ENCODE results near the gene RSPRY1. TPM values are rescaled to one million over a fixed set of nuclear protein-coding genes. Genes with fewer than 3 reads are reported as not detected.
A peak's percentile ranks its signal among the peaks of the same experiment; 100 is the strongest.
"Not testable (repeated sequence)": the region's sequence is repeated elsewhere in the genome, so short reads cannot be mapped to it uniquely, and the experiment has no call there.

Gene RSPRY1
- total and polyA plus RNA-seq, 9 donors, result 18.9 to 33.6 (median 24.2) TPM

DNA sequence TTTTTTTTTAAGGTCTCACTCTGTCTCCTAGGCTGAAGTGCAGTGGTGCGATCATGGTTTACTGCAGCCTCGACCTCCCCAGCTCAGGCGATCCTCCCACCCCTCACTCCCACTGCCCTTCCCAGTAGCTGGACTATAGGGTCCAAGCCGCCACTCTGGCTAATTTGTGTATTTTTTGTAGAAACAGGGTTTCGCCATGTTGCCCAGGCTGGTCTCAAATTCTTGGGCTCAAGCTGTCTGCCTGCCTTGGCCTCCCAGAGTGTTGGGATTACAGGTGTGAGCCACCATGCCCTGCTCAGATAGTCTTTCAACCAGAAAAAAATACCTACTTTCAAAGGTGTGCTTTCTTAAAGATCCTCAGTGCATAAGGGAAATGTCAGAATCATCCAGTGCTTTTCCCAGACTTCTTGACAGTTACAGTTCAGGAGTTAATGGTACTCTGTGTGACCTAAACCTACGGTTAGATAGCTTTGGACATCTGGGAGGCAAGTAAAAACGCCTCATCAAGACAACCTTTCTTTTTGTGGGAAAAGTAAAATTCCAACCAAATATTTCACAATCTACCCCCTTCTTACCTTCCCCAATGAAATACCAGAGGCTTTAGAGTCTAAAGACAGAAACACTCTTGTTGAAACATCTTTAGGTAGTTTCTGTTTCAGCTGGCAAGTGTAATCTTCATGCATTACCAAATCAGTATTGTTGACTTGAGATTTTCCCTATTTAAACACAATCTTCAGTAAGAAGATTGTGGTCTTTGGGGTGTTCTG, 6.8 kb downstream of the RSPRY1 start:
- 100% methylated on average over 1 of the region's 7 CpGs for WGBS (ENCODE audit: insufficient coverage)
- no peak for DNase-seq
- Histone ChIP-seq H3K27ac (ENCODE audit: low read length) (no peak overlapping the region), H3K27me3 (ENCODE audit: control insufficient read depth, insufficient read depth, low read length) (no peaks in the 10 kb centered on the region), H3K36me3 (ENCODE audit: control insufficient read depth, insufficient read depth, low read length) (peaks cover 3% of the 10 kb centered on the region), H3K4me3 (ENCODE audit: low read length) (no peak overlapping the region), H3K4me1 (ENCODE audit: control insufficient read depth, insufficient read depth, low read length) (no peaks in the 10 kb centered on the region), H3K9me3 (replicated peaks; ENCODE audit: control insufficient read depth, low read depth, low read length) (no peaks in the 10 kb centered on the region)

DNA sequence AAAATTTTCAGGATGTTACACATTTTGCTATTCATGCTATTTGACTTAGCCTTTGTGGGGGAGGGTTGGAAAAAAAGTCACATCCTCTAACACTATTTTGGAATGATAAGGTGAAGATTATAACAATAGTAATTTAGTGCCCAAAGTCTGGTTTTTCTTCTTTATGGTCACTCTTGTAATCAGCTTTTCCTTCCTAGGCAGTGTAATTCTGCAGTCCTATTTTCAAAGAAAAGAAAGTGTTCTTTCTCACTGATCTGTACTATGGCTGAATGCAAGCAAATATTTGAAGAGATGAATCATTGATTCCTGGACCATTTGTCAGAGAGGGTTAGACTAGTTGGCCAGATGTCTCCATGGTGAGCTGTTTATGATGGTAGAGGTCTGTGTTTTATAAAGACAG, 8.4 kb downstream of the RSPRY1 start:
- no peaks in the 10 kb centered on the region for H3K9me3 ChIP-seq (replicated peaks; ENCODE audit: control insufficient read depth, low read depth, low read length)
- no peak overlapping the region for H3K4me3 ChIP-seq (ENCODE audit: low read length)
- no peaks in the 10 kb centered on the region for H3K27me3 ChIP-seq (ENCODE audit: control insufficient read depth, insufficient read depth, low read length)
- DNase-seq, result peak; percentile 75
- H3K27ac ChIP-seq (ENCODE audit: low read length), result peak overlapping the region; percentile 22
- peaks cover 2% of the 10 kb centered on the region for H3K36me3 ChIP-seq (ENCODE audit: control insufficient read depth, insufficient read depth, low read length)
- H3K4me1 ChIP-seq (ENCODE audit: control insufficient read depth, insufficient read depth, low read length), result no peaks in the 10 kb centered on the region

DNA sequence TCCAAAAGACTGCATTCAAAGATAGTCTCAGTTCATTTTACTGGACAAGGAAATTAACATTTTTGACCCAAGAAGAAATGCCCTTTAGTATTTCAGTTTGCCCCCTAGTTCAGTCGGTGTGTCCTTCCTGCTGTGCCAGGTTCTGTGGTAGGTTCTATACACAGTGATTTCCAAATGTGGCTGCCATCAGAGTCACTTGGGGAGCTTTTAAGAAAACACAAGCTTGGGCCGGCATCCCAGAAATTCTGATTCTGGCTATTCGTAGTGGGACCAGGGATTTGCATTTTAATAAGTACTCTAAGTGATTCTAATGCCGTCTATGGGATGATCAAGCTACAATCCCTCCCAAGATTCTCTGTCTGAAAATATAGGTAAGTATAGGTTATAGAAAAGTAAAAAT, 10.2 kb downstream of the RSPRY1 start:
- H3K27me3 ChIP-seq (ENCODE audit: control insufficient read depth, insufficient read depth, low read length), result no peaks in the 10 kb centered on the region
- H3K4me3 ChIP-seq (ENCODE audit: low read length), result no peak overlapping the region
- no peaks in the 10 kb centered on the region for H3K4me1 ChIP-seq (ENCODE audit: control insufficient read depth, insufficient read depth, low read length)
- WGBS (ENCODE audit: insufficient coverage), result no CpG with 5 or more reads among the region's 4 CpGs
- no peak for DNase-seq
- H3K9me3 ChIP-seq (replicated peaks; ENCODE audit: control insufficient read depth, low read depth, low read length), result no peaks in the 10 kb centered on the region
- no peaks in the 10 kb centered on the region for H3K36me3 ChIP-seq (ENCODE audit: control insufficient read depth, insufficient read depth, low read length)
- H3K27ac ChIP-seq (ENCODE audit: low read length), result no peak overlapping the region

DNA sequence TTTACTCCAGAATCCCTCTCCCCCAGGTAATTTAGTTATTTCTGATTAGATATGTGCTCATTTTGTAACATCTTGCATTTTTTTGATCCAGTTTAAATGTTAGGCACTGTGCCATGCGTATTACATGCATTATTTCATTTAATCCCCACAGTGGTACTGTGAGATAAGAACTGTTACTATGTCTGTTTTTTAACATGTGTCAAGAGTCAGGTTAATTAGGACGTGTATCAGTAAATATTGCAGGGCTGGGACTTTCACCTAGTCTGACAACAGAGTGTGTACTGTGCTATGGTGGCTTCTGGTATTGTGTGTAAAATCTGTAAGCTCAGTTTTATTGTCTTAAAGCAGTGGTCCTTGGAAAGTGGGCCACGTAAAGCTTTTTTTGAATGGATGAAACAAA, 10.6 kb downstream of the RSPRY1 start:
- Histone ChIP-seq H3K4me1 (ENCODE audit: control insufficient read depth, insufficient read depth, low read length) (no peaks in the 10 kb centered on the region), H3K9me3 (replicated peaks; ENCODE audit: control insufficient read depth, low read depth, low read length) (no peaks in the 10 kb centered on the region), H3K27me3 (ENCODE audit: control insufficient read depth, insufficient read depth, low read length) (no peaks in the 10 kb centered on the region), H3K36me3 (ENCODE audit: control insufficient read depth, insufficient read depth, low read length) (no peaks in the 10 kb centered on the region), H3K4me3 (ENCODE audit: low read length) (no peak overlapping the region), H3K27ac (ENCODE audit: low read length) (no peak overlapping the region)
- DNase-seq, result no peak
- WGBS (ENCODE audit: insufficient coverage), result 36% methylated on average over 1 of the region's 3 CpGs

DNA sequence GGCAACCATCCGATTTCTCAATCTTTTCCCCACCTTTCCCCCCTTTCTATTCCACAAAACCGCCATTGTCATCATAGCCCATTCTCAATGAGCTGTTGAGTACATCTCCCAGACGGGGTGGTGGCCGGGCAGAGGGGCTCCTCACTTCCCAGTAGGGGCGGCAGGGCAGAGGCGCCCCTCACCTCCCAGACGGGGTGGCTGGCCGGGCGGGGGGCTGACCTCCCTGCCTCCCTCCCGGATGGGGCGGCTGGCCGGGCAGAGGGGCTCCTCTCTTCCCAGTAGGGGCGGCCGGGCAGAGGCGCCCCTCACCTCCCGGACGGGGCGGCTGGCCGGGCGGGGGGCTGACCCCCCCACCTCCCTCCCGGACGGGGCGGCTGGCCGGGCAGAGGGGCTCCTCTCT, 14.2 kb downstream of the RSPRY1 start:
- H3K9me3 ChIP-seq (replicated peaks; ENCODE audit: control insufficient read depth, low read depth, low read length); H3K36me3 ChIP-seq (ENCODE audit: control insufficient read depth, insufficient read depth, low read length); H3K4me1 ChIP-seq (ENCODE audit: control insufficient read depth, insufficient read depth, low read length); H3K27ac ChIP-seq (ENCODE audit: low read length); H3K4me3 ChIP-seq (ENCODE audit: low read length); DNase-seq; H3K27me3 ChIP-seq (ENCODE audit: control insufficient read depth, insufficient read depth, low read length): not testable (repeated sequence)
- WGBS (ENCODE audit: insufficient coverage), result 85% methylated on average over 3 of the region's 24 CpGs

DNA sequence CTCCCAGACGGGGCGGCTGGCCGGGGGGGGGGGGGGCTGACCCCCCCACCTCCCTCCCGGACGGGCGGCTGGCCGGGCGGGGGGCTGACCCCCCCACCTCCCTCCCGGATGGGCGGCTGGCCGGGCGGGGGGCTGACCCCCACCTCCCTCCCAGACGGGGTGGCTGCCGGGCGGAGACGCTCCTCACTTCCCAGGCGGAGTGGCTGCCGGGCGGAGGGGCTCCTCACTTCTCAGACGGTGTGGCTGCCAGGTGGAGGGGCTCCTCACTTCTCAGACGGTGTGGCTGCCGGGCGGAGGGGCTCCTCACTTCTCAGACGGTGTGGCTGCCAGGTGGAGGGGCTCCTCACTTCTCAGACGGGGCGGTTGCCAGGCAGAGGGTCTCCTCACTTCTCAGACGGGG, 14.8 kb downstream of the RSPRY1 start:
- H3K4me1 ChIP-seq (ENCODE audit: control insufficient read depth, insufficient read depth, low read length); H3K27ac ChIP-seq (ENCODE audit: low read length); H3K9me3 ChIP-seq (replicated peaks; ENCODE audit: control insufficient read depth, low read depth, low read length); H3K4me3 ChIP-seq (ENCODE audit: low read length); DNase-seq; H3K27me3 ChIP-seq (ENCODE audit: control insufficient read depth, insufficient read depth, low read length); H3K36me3 ChIP-seq (ENCODE audit: control insufficient read depth, insufficient read depth, low read length): not testable (repeated sequence)
- WGBS (ENCODE audit: insufficient coverage), result 83% methylated on average over 12 of the region's 27 CpGs

DNA sequence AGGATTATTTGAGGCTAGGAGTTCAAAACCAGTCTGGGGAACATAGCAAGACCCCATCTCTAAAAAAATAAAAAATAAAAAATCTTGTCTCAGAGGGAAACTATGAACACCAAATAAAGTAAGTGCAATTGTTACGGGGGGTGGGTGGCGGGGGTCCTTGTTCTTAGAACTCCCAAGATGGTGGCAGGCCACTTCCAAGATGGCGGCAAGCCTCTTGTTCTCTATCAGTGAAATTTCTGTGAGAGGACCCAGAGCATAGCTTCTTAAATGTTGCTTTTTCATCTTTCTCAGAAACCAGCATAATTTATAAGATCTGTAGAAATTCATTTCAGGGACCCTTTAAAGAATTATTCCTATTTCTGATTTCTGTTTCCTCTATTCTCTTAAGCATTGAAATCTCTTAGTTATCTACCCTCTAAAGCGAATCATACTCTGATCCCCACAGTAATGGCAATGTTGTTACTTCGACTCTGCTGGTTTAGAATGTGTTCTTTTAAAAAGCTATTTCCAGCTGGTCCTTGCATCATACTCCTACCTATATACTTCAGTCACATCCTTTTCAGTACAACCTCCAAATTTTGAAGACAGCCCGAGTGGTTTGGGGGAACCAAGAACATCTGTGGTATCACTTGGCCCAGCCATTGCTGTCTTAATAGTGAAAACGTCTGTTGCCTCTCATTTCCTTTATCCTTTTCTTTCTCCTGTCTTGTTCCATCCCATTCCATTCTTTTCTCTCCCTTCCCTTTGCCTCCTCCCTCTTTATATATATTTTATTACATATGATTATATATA, 16.2 kb downstream of the RSPRY1 start:
- WGBS (ENCODE audit: insufficient coverage), result 41% methylated on average over 3 of the region's 7 CpGs

DNA sequence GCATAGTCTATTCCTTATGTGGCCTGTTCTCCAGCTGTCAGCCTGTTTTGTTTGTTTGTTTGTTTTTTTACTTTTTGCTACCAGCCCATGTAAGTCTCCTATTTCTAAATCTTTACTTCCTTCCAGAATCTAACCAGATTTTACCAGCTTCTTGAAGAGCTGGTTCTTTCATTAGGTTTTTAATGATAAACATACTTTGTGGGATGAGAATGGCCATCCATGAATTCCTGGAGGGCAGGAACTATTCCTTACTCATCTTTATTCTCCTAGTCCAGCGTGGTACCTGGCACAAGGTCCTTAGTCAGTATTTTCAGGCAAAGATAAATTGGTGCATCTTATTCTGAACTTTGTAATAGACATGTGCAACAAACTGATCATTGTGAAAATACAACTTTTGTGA, 17.3 kb downstream of the RSPRY1 start:
- DNase-seq, result no peak
- Histone ChIP-seq H3K27ac (ENCODE audit: low read length) (no peak overlapping the region), H3K9me3 (replicated peaks; ENCODE audit: control insufficient read depth, low read depth, low read length) (no peaks in the 10 kb centered on the region), H3K36me3 (ENCODE audit: control insufficient read depth, insufficient read depth, low read length) (peaks cover 20% of the 10 kb centered on the region), H3K27me3 (ENCODE audit: control insufficient read depth, insufficient read depth, low read length) (no peaks in the 10 kb centered on the region), H3K4me3 (ENCODE audit: low read length) (no peak overlapping the region), H3K4me1 (ENCODE audit: control insufficient read depth, insufficient read depth, low read length) (no peaks in the 10 kb centered on the region)
- no CpG with 5 or more reads among the region's 1 CpG for WGBS (ENCODE audit: insufficient coverage)

More for the DNA sequence above, 16.2 kb downstream of the RSPRY1 start:
- Histone ChIP-seq H3K4me1 (ENCODE audit: control insufficient read depth, insufficient read depth, low read length) (no peaks in the 10 kb centered on the region), H3K9me3 (replicated peaks; ENCODE audit: control insufficient read depth, low read depth, low read length) (no peaks in the 10 kb centered on the region), H3K36me3 (ENCODE audit: control insufficient read depth, insufficient read depth, low read length) (peaks cover 16% of the 10 kb centered on the region), H3K27me3 (ENCODE audit: control insufficient read depth, insufficient read depth, low read length) (no peaks in the 10 kb centered on the region), H3K27ac (ENCODE audit: low read length) (no peak overlapping the region), H3K4me3 (ENCODE audit: low read length) (no peak overlapping the region)
- DNase-seq, result peak; percentile 45

DNA sequence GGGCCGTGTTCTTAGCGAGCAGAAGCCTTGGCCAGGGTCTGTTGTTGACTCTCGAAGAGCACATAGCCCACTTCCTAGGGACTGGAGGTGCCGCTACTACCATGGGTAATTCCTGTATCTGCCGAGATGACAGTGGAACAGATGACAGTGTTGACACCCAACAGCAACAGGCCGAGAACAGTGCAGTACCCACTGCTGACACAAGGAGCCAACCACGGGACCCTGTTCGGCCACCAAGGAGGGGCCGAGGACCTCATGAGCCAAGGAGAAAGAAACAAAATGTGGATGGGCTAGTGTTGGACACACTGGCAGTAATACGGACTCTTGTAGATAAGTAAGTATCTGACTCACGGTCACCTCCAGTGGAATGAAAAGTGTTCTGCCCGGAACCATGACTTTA, 18.5 kb downstream of the RSPRY1 start:
- Histone ChIP-seq H3K4me3 (ENCODE audit: low read length) (no peak overlapping the region), H3K4me1 (ENCODE audit: control insufficient read depth, insufficient read depth, low read length) (no peaks in the 10 kb centered on the region), H3K27me3 (ENCODE audit: control insufficient read depth, insufficient read depth, low read length) (no peaks in the 10 kb centered on the region), H3K36me3 (ENCODE audit: control insufficient read depth, insufficient read depth, low read length) (peaks cover 27% of the 10 kb centered on the region), H3K27ac (ENCODE audit: low read length) (no peak overlapping the region), H3K9me3 (replicated peaks; ENCODE audit: control insufficient read depth, low read depth, low read length) (no peaks in the 10 kb centered on the region)
- no peak for DNase-seq
- 91% methylated on average over 11 of the region's 12 CpGs for WGBS (ENCODE audit: insufficient coverage)

DNA sequence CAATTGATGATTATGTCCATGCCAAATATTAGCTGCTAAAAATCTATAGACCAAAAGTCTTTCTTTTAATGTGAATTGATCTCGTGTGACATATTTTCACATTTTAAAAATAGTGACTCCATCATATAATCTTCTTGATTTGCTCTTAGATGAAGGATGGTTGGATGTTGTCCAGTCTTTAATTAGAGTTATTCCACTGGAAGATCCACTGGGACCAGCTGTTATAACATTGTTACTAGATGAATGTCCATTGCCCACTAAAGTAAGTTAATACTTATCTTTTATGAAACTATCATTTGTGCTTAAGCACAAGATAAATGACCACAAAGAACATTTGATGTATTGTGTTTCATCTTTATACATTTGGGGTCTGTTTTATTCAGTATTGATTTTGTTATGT, 22.8 kb downstream of the RSPRY1 start:
- H3K36me3 ChIP-seq (ENCODE audit: control insufficient read depth, insufficient read depth, low read length), result peaks cover 55% of the 10 kb centered on the region

More for the DNA sequence above, 22.8 kb downstream of the RSPRY1 start:
- Histone ChIP-seq H3K4me1 (ENCODE audit: control insufficient read depth, insufficient read depth, low read length) (no peaks in the 10 kb centered on the region), H3K9me3 (replicated peaks; ENCODE audit: control insufficient read depth, low read depth, low read length) (no peaks in the 10 kb centered on the region), H3K27ac (ENCODE audit: low read length) (no peak overlapping the region), H3K27me3 (ENCODE audit: control insufficient read depth, insufficient read depth, low read length) (no peaks in the 10 kb centered on the region), H3K4me3 (ENCODE audit: low read length) (no peak overlapping the region)
- DNase-seq, result no peak
- WGBS (ENCODE audit: insufficient coverage), result no CpG with 5 or more reads among the region's 1 CpG
